HG02840 (cell line): ENCODE measurements around the gene ZNF212.
A peak's percentile ranks its signal among the peaks of the same experiment; 100 is the strongest.
"Not testable (repeated sequence)": the region's sequence is repeated elsewhere in the genome, so short reads cannot be mapped to it uniquely, and the experiment has no call there.

Experiments used
- ATAC-seq: cut with Tn5 transposase; IDR thresholded peaks from one replicate; pipeline ENCODE4 v1.9.1; 2021; ENCODE audit warnings: mild to moderate bottlenecking, moderate library complexity, moderate number of reproducible peaks; ENCODE audit not compliant: unreplicated experiment, low FRiP score

The ZNF212 gene

DNA sequence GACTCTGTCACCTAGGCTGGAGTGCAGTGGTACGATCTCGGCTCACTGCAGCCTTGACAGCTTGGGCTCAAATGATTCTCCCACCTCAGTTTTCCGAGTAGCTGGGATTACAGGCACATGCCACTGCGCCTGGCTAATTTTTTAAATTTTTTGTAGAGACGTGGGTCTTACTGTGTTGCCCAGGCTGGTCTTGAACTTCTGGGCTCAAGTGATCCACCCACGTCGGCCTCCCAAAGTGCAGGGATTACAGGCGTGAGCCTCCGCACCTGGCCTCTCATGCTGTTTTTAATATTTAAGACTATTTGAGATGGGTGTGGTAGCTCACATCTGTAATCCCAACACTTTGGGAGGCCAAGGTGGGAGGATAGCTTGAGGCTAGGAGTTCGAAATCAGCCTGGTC, 12.1 kb downstream of the ZNF212 start:
- ATAC-seq: not testable (repeated sequence)

DNA sequence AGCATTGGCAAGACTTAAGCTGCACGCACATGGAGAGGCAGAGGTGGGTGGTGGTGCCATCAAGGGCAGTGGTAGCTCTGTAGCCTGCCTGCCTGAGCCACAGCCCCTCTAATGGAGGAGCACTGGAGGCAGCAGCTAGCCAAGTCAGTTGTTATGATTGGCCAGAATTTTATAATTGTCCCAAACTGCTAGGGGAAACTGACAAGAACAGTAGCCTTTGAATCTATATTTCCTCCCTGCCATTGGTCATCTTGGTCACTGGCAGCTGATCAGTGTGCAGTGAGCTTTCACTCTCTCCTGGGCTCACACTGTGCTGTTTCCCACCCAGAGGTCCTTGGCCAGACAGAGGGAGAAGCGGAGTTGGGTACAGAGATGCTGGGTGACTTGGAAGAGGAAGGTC, 12.9 kb downstream of the ZNF212 start:
- ATAC-seq: no peak

DNA sequence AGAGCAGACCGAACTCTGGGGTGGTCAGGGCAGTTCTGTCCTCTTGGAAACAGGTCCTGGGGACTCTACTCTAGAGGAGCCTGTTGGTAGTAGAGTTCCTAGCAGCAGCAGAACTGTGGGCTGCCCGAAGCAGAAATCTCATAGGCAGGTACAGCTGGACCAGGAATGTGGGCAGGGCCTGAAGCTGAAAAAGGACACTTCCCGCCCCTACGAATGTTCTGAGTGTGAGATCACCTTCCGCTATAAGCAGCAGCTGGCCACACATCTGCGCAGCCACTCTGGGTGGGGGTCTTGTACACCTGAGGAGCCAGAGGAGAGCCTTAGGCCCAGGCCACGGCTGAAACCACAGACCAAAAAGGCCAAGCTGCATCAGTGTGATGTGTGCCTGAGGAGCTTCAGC, 14.2 kb downstream of the ZNF212 start:
- ATAC-seq: no peak

DNA sequence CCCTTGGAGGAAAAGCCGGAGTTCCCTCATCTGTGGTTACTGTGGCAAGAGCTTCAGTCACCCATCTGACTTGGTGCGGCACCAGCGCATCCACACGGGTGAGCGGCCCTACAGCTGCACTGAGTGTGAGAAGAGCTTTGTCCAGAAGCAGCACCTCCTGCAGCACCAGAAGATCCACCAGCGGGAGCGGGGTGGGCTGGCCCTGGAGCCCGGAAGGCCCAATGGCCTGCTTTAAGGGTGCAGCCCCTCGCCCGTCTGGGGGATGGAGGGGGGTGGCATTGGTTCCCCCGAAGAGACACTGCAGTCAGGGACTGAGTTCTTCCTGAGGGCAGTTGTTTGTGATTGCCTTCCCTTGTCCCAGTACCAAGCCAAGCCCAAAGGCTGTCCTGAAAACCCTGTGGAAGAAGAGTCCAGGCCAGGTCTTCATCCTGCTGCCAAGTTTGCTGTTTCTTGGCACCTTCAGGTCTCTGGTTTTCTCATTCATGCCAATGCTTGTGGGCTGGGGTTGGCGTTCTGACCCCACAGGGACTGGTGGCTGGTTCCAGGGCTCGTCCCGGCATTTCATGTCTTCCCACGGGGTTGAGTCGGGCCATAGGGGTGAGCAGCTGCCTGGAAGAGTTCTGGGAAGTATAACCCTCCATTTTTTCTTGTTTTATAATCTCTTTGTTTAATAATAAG, 14.9 kb downstream of the ZNF212 start:
- no peak for ATAC-seq

DNA sequence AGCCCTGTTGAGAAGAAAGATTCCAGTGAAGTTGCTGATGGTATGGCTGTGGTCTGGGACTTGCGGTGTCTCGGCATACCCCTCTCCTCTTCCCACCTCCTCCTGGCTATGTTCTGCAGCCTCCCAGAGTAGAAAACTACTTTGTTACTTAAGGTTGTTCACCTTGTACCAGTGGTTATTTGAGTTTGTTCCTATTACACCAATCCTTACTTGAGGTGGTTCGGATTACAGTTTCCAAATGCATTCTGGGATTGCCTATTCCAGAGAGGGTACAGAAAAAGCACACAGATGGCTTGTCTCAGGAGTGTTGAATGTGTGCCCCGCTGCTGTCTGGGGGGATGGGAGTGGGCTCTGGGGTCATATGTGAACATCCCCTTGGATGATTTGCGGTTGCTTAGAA, 15.7 kb downstream of the ZNF212 start:
- no peak for ATAC-seq

DNA sequence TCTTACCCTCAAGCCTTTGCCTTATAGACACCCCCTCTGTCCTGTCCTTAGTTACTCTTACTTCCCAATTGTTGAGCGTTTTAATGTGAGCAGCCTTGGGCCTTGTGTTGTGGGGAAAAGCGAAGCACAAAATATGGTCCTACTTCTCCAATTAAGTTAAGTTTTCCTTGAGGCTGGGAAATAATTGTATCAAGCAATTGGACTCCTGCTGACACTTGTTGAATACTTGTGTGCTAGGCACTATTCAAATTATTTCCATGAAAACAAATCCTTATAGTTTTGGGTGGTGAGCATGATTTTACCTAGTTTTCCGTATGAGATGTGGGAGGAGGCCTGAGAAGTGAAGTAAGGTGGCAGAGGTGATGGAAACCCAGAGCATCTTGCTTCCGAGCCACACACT, 17.1 kb downstream of the ZNF212 start:
- ATAC-seq: no peak

DNA sequence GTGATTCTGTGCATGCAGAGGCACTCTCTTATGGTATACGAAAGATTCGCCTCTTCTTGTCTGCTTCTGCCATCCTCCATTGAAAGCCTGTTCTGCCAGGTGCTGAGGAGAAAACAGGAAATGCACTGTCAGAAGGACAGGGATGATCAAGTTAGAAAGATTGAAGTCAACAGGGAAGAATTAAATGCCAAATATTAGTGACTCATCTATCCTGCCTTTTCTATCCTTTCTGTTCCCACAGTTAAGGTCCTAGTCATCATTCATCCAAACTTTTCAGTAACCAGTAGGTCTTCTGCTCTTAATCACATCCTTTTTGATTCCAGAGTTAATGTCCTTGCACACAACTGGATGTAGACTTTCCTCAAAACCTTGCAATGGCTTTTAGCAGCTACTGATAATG, 17.7 kb downstream of the ZNF212 start:
- no peak for ATAC-seq

DNA sequence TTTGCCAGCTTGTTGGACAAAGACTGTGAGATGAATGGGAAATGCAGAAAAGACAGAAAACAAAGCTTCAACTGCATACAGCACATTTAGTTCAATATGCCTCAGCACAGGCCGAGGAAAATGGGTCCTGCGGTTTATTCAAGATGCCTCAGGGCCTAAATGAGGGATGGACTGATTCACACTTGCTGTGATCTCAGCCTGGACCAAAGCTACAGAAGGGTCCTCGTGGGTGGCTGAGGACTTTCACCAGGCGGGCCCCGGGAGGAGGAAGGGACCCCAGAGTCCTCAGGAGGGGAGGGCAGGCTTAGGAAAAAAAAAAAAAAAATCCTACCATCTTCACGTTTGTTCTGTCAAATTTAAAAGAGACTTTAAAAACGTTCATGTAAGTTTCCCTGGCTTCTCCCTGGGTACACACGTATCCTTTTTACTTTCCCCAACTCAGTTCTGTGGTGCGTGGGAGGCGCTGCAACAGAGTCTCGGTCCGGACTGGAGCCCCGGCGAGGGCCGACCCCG, 21.9 kb downstream of the ZNF212 start:
- ATAC-seq: no peak

DNA sequence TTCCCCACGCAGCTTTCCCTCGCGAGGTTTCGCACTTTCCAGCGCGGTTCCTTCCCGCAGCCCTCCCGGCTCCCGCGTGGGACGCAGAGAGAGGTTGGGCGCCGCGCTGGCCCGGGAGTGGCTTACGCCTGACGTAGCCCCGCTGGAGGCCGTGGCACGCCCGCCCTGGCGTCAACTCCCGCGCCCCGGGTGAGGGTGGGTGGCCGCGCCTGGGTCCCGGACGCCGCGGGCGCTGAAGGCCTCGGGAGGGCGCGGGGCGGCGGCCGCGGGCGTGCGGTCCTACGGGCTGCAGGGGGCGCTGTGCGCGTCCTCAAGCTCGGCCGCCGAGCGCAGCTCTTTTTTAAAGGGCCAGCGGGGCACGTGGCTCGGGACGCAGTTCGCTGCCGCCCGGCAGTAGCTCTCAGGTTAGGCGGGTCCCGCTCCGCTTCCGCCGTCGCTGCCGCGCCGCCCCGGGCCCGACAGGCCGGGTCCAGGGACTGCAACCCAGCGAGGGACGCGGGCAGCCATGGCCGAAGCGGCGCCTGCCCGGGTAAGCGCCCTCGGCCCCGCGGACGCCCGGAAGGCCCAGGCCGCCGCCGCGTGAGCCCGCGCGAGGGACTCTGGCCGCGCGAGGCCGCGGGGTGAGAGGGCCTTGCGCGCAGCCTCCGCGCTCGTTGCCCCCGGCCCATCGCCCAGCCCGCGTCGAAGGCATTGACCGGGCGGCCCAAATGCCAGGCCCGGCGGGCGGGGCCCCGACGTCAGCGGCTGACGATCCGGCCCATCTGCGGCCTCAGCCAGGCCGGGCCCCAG, 22.6 kb downstream of the ZNF212 start, which contains the start of gene ZNF783:
Gene ZNF783, plus strand, starts transcription at position 368 of the 789 bp plus-strand sequence. Its CDS starts 138 bp downstream, at position 506.
- peak; percentile 81 for ATAC-seq

DNA sequence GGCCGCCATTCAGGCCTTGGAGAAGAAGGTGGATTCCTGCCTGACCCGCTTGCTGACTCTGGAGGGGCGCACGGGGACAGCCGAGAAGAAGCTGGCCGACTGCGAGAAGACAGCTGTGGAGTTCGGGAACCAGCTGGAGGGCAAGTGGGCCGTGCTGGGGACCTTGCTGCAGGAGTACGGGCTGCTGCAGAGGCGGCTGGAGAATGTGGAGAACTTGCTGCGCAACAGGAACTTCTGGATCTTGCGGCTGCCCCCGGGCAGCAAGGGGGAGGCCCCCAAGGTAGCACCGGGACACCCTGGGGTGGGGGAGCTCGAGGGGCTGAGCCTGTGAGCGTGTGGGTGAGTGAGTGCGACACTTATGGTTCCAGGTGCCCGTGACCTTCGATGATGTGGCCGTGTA, 27.0 kb downstream of the ZNF212 start:
- ATAC-seq: no peak

DNA sequence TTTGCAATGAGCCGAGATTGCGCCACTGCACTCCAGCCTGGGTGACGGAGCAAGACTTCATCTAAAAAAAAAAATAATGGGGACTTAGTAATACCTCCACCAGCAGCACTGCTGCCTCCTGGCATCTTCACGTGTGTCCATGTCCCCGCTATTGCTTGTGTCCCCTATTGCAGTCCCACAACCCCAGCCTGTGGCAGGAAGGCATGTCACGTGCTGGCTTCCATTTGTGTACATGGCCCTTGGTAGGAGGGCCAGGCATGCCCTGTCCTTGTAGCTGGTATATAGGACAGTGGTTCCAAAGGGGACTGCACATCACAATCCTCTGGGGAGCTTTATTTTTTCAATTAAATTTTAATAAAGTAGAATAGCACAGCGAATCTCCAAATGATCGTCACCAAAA, 28.3 kb downstream of the ZNF212 start:
- ATAC-seq: no peak

DNA sequence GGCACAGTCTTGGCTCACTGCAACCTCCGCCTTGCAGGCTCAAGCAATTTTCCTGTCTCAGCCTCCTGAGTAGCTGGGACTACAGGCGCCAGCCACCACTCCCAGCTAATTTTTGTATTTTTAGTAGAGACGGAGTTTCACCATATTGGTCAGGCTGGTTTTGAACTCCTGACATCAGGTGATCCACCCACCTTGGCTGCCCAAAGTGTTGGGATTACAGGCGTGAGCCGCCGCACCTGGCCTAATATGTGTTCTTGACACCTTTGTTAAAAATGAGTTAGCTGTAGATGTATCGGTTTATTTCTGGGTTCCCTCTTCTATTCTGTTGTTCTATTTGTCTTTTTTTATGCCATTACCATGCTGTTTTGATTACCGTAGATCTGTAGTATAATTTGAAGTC, 35.0 kb downstream of the ZNF212 start:
- not testable (repeated sequence) for ATAC-seq

DNA sequence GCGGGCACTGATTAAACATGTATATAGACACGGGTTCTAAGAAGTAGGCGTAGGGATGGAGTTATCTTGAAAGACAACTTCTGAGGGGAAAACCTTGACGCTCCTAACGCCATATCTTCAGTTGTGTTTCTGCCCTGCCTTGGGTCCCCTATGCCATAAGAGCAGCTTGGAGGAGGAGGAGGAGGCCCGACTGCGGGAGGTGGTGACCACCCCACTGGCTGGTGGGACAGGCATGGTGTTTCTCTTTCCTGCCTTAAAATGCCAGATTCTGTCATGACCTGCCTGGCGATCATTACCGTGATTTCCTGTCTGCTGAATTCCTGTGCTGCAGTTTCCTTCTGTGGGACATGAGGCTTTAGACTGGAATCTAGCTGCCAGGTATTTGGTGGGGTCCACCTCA, 38.4 kb downstream of the ZNF212 start:
- ATAC-seq: no peak

DNA sequence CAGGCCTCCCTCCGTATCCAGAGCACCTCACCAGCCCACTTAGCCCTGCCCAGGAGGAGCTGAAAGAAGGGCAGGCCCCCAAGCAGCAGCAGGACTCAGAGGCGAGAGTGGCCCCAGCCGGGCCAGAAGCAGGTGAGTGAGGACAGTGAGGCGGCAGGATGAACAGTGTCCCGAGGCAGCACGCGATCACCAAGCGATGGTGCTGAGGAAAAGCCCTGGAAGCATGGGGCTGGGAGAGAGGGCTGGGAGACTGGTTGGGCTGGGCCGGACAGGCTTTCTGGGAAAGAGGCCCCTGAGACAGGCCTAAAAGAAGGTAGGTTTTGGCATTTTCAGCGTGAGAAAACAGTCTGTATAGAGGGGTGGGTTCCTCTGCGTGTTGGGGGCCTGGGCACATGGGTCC, 38.9 kb downstream of the ZNF212 start:
- ATAC-seq: no peak

DNA sequence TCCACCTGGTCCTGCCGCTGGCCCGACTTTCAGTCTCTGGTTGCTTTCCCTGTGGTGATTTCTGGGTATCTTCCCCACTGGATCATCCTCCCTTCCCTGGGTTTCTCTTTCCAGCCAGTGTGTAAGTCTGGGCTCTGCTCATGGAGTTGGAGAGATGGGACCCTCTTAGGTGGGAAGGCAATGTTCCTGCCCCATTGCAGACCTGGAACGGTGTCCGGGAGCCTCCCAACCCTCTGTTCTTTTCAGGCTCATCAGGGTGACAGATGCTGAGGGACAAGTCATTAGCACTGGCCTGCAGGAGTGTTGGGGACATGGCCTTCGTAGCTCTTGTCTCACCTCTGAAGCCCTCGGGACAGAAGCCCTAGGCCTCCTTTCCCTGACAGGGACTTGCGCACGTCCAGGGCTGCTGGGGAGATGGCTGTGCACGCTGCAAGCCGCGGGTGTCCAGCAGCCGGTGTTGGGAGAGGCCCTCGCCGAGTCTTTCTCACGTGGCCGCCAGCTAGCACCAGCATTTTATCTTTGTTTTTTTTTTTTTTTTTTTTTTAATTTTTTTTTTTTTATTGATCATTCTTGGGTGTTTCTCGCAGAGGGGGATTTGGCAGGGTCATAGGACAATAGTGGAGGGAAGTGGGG, 39.8 kb downstream of the ZNF212 start:
- no peak for ATAC-seq

DNA sequence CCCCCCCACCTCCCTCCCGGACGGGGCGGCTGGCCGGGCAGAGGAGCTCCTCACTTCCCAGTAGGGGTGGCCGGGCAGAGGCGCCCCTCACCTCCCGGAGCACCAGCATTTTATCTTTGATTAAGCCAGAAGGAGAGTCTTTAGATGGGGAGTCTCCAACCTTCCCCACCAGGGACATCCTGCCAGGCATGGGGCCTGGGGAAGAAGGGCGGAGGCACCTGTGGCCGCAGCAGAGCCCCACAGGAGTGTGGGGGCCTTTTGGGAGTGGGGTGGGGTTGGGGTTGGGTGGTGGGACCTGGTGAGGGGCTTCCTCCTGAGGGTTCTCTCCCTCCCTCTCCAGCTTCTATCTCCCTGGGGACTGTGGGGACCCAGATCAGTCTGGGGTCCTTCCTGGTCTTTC, 40.7 kb downstream of the ZNF212 start:
- no peak for ATAC-seq

DNA sequence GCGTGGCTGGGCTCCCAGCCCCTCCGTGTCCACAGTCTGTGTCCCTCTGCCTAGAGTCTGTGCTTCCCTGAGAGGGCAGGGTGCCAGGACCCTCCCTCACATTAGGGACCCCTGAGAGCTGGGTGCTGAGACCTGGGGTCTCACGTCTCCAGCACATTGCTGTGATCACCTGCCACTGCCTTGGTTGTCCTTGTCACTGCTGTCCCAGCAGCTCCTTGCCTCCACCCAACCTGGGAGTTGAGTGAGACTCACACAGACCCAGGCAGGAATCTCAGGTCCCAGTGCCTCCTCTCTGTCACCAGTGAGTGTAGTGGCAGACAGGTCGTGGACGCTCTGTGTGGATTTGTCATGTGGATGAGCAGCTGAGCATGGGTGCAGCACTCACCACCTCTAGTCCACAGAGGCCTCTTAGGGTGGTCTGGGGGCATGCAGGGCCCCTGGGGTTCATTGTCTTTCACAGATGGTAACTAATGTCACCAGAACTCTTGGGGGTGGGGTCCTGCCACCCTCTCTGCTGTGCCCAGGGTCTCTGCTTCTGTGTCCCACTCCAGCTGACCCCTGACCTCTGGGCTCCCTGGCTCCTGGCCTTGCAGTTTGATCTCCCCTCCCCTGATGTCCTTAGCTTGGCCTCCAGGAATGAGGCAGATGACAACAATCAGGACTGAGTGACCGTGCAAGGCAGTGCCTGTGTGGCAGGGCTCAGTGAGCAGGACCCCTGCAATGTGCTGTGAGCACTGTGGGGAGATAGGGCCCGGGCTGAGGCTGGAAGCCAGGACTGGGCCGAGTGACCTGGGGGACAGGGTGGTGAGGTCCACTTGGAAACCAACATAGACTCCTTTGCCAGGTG, 41.4 kb downstream of the ZNF212 start:
- no peak for ATAC-seq

DNA sequence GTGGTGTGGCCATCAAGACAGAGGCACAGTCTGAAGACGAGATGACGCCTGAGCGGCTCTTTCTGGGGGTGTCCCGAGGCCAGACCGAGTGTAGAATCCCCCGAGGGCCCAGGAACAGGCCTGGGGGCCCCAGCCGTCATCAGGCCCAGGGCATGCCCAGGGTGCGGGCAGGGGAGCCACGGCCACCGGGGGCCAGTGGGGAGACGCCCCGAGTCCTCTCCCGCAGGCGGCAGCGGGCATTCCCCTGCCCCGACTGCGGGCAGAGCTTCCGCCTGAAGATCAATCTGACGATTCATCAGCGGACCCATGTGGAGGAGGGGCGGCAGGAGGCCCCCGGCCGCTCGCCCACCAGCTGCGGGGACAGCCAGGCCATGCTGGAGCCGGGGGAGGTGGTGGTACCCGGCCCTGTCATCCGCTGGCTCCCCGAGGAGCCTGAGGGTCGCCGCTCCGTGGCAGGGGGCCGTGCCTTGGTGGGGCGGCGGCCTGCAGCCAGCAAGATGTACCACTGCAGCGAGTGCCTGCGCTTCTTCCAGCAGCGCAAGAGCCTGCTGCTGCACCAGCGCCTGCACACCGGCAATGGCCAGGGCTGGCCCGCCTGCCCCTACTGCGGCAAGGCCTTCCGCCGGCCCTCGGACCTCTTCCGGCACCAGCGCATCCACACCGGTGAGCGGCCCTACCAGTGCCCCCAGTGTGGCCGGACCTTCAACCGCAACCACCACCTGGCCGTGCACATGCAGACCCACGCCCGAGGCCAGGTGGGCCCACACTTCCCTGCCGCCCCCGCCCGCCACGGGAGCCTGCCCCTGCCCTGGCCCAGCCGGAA, 42.3 kb downstream of the ZNF212 start:
- ATAC-seq: no peak

DNA sequence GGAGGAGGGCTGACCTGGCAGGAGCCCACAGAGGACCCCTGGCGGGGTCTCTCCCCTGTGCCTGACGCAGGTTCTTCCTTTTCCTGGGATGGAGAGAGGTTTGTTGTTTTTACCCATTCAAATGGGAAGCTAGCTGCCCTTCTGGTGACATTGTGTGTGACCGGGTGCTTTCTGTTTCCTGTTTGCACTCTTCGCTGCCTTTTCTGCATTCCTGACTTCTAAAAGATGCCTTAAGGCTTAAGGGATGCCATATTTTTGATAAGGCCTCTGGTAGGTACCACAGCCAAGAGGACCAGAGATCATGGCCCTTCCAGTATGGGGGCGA, 42.8 kb downstream of the ZNF212 start:
- ATAC-seq: no peak

DNA sequence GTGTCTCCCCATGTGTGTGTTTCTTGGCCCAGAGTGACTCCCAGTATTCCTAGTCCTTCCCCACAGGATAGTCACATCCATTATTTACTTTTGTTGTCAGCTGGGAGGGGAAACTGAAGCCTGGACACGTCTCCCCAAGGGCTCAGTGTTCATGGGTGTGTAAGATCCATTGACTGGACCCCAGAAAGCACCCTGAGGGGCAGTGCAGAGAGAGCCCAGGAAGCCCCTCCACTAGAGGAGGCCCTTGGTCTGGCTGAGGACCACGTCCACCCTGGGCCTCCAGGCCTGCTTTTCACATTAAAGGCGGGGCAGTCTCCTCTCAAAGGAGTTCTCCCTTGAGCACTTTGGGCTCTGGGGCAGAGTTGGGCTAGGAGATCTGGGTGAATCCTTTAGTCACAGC, 43.9 kb downstream of the ZNF212 start:
- ATAC-seq: no peak
